Retinal pigment epithelial cell (primary cell): Measurements from ENCODE around the gene WDR37.

Source experiments
- DNase-seq: peaks from one replicate; pipeline ENCODE4 v3.0.0-alpha.2; 2010; ENCODE audit warnings: low read depth
- H3K4me3 ChIP-seq: 2 replicates; pipeline ENCODE4 v1.5.1; 2011; ENCODE audit warnings: mild to moderate bottlenecking, low read length, control low read depth, moderate library complexity
- TF ChIP-seq, protein P1 (sequence below): conservative IDR thresholded peaks from 2 replicates; pipeline ENCODE4 v1.5.1; 2011; ENCODE audit warnings: low read depth, low read length, control low read depth, inconsistent platforms

The WDR37 gene

DNA sequence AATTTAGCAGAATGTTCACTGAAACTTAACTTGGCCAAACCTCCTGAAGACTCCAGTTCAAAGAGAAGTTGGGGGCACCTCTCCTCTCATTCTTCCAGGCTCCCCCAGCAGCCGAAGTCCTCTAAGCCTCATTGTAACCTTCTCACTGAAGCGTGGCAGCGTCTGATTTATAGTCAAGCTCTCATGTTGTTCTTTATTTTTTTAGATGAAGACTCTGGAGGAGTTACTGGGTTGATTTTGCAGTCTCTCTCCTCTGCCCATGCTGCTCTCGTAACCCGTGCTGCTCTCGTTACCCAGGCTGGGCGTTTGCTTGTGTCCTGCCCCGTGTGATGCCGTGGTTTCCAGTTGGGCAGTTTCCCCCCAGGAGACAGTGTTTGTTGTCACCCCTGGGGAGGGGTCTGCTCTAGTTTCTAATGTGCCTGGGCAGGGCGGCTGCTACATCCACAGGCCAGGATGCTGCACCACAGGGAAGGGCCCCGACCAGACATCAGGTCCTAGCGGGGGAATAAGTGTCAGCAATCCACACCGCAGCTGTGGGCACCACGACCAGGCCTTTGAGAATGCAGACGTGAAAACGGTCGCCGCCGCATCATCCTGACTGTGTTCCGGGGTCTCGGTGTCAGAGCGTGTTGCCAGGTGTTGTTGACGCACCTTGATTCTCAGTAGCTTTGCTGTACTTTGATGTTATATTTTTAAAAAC lies 65.2 kb downstream of the WDR37 start:
- TF ChIP-seq, protein P1, sequence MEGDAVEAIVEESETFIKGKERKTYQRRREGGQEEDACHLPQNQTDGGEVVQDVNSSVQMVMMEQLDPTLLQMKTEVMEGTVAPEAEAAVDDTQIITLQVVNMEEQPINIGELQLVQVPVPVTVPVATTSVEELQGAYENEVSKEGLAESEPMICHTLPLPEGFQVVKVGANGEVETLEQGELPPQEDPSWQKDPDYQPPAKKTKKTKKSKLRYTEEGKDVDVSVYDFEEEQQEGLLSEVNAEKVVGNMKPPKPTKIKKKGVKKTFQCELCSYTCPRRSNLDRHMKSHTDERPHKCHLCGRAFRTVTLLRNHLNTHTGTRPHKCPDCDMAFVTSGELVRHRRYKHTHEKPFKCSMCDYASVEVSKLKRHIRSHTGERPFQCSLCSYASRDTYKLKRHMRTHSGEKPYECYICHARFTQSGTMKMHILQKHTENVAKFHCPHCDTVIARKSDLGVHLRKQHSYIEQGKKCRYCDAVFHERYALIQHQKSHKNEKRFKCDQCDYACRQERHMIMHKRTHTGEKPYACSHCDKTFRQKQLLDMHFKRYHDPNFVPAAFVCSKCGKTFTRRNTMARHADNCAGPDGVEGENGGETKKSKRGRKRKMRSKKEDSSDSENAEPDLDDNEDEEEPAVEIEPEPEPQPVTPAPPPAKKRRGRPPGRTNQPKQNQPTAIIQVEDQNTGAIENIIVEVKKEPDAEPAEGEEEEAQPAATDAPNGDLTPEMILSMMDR = no peak
- H3K4me3 ChIP-seq = no peak overlapping the region
- no peak for DNase-seq

DNA sequence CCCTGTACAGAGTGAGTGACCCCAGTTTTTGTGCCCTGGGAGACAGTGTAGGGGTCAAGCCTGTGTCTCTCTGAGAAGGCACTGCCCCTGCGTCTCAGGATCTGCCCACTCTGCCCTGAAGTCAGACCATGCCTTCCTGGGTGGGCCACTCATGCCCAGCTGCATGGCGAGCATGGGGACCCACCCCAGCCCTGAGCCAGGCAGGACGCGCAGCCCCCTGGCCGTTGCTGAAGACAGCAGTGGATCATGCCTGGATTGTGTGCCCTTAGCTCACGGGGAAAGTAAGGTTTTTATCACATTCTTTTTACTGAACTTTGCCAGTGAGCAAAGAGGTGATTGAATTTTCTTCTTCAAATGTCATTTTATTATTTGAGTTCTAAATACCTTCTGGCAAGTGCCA lies 66.2 kb downstream of the WDR37 start:
- no peak for DNase-seq
- no peak overlapping the region for H3K4me3 ChIP-seq
- TF ChIP-seq, protein P1 = no peak

DNA sequence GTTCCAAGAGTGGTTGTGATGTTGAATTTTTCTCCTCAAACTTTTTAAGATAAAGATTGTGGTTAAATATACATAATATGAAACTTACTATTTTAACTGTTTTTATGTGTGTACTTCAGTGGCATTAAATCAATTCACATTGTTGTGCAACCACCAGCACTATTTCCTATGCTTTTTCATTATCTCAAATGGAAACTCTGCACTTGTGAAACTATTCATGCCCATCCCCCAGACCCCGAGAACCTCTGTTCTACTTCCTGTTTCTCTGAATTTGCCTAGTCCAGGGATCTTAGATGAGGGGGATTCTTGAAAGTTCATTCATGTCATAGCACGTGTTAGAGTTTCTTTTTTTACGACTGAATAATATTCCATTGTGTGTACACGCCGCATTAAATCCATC lies 67.0 kb downstream of the WDR37 start:
- TF ChIP-seq, protein P1 = no peak
- H3K4me3 ChIP-seq = no peak overlapping the region
- no peak for DNase-seq

DNA sequence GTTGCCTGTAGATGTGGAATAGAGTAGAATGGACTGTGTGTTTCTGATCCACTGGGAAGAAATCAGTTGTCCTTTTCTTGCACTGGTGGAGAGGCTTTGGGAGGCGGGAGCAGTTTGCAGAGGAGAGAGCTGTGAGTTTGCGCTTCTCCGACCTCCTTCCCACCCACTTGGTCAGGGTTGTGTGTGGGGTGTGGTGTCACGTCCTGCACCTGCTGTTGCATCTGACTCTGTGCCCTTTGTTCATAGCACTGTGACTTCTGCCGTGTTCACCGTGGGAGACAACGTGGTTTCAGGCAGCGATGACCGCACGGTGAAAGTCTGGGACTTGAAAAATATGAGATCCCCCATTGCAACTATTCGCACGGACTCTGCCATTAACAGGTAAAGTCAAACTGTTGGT lies 67.8 kb downstream of the WDR37 start:
- TF ChIP-seq, protein P1 = no peak
- no peak for DNase-seq
- H3K4me3 ChIP-seq = no peak overlapping the region

DNA sequence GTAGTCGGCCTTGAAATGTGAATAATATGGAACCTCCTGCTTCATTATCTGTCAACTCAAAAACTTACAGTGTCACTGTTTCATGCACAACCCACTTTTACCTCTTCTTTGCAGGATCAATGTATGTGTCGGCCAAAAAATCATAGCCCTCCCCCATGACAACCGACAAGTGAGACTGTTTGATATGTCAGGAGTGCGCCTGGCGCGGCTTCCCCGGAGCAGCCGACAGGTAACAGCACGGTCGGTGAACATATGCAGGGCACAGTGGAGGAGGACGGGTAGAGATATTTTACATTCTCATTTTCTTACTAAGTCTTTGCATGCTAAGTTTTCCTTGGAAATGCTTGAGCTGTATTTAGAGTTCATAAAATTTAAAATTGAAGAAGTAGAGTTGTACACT lies 68.6 kb downstream of the WDR37 start:
- TF ChIP-seq, protein P1 = no peak
- no peak for DNase-seq
- no peak overlapping the region for H3K4me3 ChIP-seq

DNA sequence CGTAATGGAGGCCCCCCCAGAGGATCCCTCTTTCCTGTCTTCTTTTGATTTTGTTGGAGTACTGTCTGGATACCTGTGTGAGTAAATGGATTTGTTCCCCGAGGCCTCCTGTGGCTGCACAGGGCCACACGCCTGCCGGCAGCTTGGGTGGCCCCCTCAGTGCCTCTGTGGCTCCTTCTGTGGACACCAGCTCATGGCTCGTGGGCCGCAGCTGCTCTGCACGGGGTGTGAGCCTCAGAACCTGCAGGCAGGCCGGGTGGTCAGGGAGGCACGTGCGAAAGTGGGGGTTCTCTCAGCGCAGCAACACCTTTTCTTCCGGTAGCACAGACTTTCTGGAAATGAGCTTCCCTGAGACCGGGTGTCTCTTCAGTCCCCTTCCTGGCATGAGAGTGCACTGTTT lies 70.3 kb downstream of the WDR37 start:
- TF ChIP-seq, protein P1 = no peak
- H3K4me3 ChIP-seq = no peak overlapping the region
- no peak for DNase-seq

DNA sequence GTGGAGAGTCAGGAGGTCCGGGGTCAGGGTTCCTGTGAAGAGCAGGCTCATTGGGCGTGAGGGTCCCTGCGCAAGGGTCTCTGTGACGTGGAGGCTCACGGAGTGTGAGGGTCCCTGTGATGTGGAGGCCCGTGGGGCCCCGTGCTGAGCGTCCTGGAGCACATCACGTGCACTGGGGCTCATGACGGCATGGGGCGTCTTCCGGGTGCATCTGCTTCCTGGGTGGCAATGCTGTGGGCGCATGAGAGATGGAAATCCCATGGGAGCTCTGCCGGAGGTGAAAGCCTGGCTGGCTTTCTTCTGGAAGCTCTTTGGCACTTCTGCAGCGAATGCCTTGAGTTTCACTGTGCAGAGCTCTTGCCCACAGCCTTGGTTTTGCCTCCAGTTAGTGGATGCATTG lies 71.4 kb downstream of the WDR37 start:
- no peak overlapping the region for H3K4me3 ChIP-seq
- DNase-seq = no peak

More for the DNA sequence above, 71.4 kb downstream of the WDR37 start:
- TF ChIP-seq, protein P1 = no peak
